B cell (primary cell): ENCODE results near the gene JMJD8.

Experiments used
- CTCF ChIP-seq: fragments of 200-600 bp; IDR thresholded peaks from one replicate; pipeline ENCODE4 v1.8.0; 2022; ENCODE audit warnings: antibody characterized with exemption, mild to moderate bottlenecking
- EZH2 ChIP-seq: IDR thresholded peaks from 2 replicates; pipeline ENCODE4 v1.6.1; 2012; ENCODE audit warnings: borderline replicate concordance, low read depth, mild to moderate bottlenecking, moderate library complexity, low read length; ENCODE audit not compliant: insufficient read depth, poor library complexity, severe bottlenecking

- TF ChIP-seq CTCF, result no peak
- TF ChIP-seq EZH2, result no peak
Observed at GRCh38 chr16:677316-678190, 6.6 kb downstream of the JMJD8 start.
